ENCODE measurements around the gene RFX8. TPM values are rescaled to one million over a fixed set of nuclear protein-coding genes. Genes with fewer than 3 reads are reported as not detected.

The RFX8 gene
- total RNA-seq, result 5.6 and 6.7 TPM in 2 replicates

GRCh38 chr2:101474731-101475384 lies at the start of gene RFX8:
RFX8 (minus strand) TSS chr2:101475112; CDS start chr2:101466848, 8,264 bp downstream.

GRCh38 chr2:101387151-101387834 lies 87.6 kb downstream of the RFX8 start, which contains the start of gene CREG2:
CREG2 (minus strand) TSS chr2:101387503; CDS start chr2:101387457, 46 bp downstream.

Other genes starting within 250 kb of the RFX8 start
- 14.1 and 29.9 TPM in 2 replicates for gene CNOT11, start 222.2 kb downstream of the RFX8 start, total RNA-seq
- gene RNF149, start 166.4 kb downstream of the RFX8 start, total RNA-seq, result 42.2 and 63.7 TPM in 2 replicates
- 0.38 and 1.1 TPM in 2 replicates for gene CREG2, start 87.6 kb downstream of the RFX8 start, total RNA-seq
- 134 and 418 TPM in 2 replicates for gene MAP4K4, start 222.6 kb upstream of the RFX8 start, total RNA-seq

Data from regular cardiac myocyte (primary cell).